ENCODE data around the gene IL4R.

DNA sequence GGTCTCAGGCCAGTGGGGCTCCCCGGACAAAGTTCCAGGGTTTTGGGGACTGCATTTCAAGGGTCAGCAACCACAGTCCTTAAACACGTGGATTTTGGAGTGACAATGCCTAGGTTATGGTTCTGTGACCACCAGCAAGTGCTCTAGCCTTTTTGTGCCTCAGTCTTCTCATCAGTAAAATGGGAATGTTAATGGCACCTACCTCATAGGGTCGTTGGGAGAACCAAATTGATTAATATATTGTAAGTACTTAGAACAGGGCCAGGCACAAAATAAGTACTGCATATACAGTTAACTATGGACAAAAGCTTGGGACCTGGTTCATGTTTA, 13.8 kb downstream of the IL4R start:
- TF ChIP-seq, protein P1, sequence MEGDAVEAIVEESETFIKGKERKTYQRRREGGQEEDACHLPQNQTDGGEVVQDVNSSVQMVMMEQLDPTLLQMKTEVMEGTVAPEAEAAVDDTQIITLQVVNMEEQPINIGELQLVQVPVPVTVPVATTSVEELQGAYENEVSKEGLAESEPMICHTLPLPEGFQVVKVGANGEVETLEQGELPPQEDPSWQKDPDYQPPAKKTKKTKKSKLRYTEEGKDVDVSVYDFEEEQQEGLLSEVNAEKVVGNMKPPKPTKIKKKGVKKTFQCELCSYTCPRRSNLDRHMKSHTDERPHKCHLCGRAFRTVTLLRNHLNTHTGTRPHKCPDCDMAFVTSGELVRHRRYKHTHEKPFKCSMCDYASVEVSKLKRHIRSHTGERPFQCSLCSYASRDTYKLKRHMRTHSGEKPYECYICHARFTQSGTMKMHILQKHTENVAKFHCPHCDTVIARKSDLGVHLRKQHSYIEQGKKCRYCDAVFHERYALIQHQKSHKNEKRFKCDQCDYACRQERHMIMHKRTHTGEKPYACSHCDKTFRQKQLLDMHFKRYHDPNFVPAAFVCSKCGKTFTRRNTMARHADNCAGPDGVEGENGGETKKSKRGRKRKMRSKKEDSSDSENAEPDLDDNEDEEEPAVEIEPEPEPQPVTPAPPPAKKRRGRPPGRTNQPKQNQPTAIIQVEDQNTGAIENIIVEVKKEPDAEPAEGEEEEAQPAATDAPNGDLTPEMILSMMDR (IDR thresholded peaks at IDR 0.05), result no peak
- TF ChIP-seq POLR2A (IDR thresholded peaks at IDR 0.05), result no peak

Measured in Peyer's patch (tissue), 4 donors.